ENCODE data around the gene LYPD4.

The LYPD4 gene

GRCh38 chr19:41801031-41801430 lies 43.5 kb downstream of the LYPD4 start:
- Histone ChIP-seq H3K4me3 (ENCODE audit: low read depth in 1 of 2, low read length in 2 of 2) (no peak overlapping the region), H3K4me2 (ENCODE audit: insufficient read depth, low read length) (no peak overlapping the region), H3K27me3 (ENCODE audit: insufficient read depth, low read length, poor library complexity) (peaks cover 30% of the 10 kb centered on the region), H2AFZ (ENCODE audit: low read depth, low read length) (no peak overlapping the region), H4K20me1 (ENCODE audit: insufficient read depth, low read length) (no peaks in the 10 kb centered on the region), H3K9ac (ENCODE audit: low read depth, low read length) (no peak overlapping the region), H3K9me3 (ENCODE audit: insufficient read depth, low read length, severe bottlenecking) (no peaks in the 10 kb centered on the region), H3K27ac (ENCODE audit: low read length) (no peak overlapping the region), H3K4me1 (ENCODE audit: insufficient read depth, low read length) (no peaks in the 10 kb centered on the region), H3K79me2 (ENCODE audit: insufficient read depth, low read length) (no peaks in the 10 kb centered on the region), H3K36me3 (ENCODE audit: insufficient read depth, low read length) (no peaks in the 10 kb centered on the region)
- ATAC-seq (ENCODE audit: insufficient read depth, low read depth): no peak
- TF ChIP-seq EZH2 (IDR thresholded peaks at IDR 0.05; ENCODE audit: borderline replicate concordance, low read depth, low read length, severe bottlenecking): no peak
- TF ChIP-seq CTCF (IDR thresholded peaks at IDR 0.05; ENCODE audit: borderline replicate concordance, extremely low read depth, low read length, poor library complexity, severe bottlenecking): no peak
- no peak for DNase-seq

DNA sequence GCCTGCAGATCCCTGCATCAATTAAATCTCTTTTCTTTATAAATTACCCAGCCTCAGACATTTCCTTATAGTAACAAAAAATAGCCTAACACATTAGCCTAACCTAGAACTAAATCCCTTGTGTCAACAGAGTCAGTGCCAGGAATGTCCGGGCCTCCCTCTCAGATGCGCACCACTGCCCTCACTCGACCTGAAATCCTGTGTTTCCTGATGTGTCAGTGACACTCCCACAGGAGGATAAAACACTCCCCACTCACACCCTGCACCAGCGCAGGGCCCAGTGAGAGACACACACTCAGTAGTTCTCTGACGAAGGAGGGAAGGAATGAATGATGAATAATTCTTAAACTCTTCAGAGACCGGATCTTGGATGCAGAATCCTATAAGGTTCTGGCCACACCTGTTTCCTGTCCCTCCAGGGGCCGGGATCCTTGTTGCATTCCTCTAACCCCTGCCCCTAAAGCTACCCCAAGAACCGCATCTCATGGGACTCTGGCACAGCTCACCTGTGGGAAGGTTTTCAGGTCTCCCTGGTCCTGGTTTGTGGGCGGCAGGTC lies 45.0 kb downstream of the LYPD4 start:
- Histone ChIP-seq H3K9me3 (ENCODE audit: insufficient read depth, low read length, severe bottlenecking) (no peaks in the 10 kb centered on the region), H3K36me3 (ENCODE audit: insufficient read depth, low read length) (no peaks in the 10 kb centered on the region), H3K9ac (ENCODE audit: low read depth, low read length) (no peak overlapping the region), H2AFZ (ENCODE audit: low read depth, low read length) (no peak overlapping the region), H3K4me2 (ENCODE audit: insufficient read depth, low read length) (no peak overlapping the region), H3K4me3 (ENCODE audit: low read depth in 1 of 2, low read length in 2 of 2) (no peak overlapping the region), H3K27me3 (ENCODE audit: insufficient read depth, low read length, poor library complexity) (peaks cover 35% of the 10 kb centered on the region), H3K4me1 (ENCODE audit: insufficient read depth, low read length) (no peaks in the 10 kb centered on the region), H3K27ac (ENCODE audit: low read length) (no peak overlapping the region), H3K79me2 (ENCODE audit: insufficient read depth, low read length) (no peaks in the 10 kb centered on the region), H4K20me1 (ENCODE audit: insufficient read depth, low read length) (no peaks in the 10 kb centered on the region)
- TF ChIP-seq CTCF (IDR thresholded peaks at IDR 0.05; ENCODE audit: borderline replicate concordance, extremely low read depth, low read length, poor library complexity, severe bottlenecking): no peak
- no peak for TF ChIP-seq EZH2 (IDR thresholded peaks at IDR 0.05; ENCODE audit: borderline replicate concordance, low read depth, low read length, severe bottlenecking)
- ATAC-seq (ENCODE audit: insufficient read depth, low read depth) (no peak), DNase-seq (no peak)

DNA sequence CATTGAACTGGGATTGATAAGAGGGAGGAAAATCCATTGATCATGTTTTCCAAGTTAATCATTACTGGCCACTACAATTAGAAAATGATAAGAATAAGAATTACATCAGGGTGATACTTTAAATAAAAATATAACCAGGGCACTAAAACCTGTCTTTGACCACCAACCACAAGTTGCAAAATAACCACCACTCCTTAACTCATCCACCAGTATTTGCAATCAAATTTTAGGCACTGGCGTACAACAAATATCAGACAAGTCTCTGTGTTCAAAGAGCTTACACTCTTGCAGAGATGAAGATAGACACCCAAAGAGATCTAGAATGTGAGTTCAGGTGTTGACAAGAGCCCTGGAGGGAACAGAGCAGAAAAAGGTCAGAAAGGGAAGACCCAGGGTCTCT lies 47.6 kb downstream of the LYPD4 start:
- DNase-seq: no peak
- no peaks in the 10 kb centered on the region for H3K9me3 ChIP-seq (ENCODE audit: insufficient read depth, low read length, severe bottlenecking)
- no peak overlapping the region for H3K27ac ChIP-seq (ENCODE audit: low read length)
- peaks cover 27% of the 10 kb centered on the region for H3K27me3 ChIP-seq (ENCODE audit: insufficient read depth, low read length, poor library complexity)
- TF ChIP-seq CTCF (IDR thresholded peaks at IDR 0.05; ENCODE audit: borderline replicate concordance, extremely low read depth, low read length, poor library complexity, severe bottlenecking): no peak
- no peak for TF ChIP-seq EZH2 (IDR thresholded peaks at IDR 0.05; ENCODE audit: borderline replicate concordance, low read depth, low read length, severe bottlenecking)
- no peak for ATAC-seq (ENCODE audit: insufficient read depth, low read depth)
- no peak overlapping the region for H3K4me2 ChIP-seq (ENCODE audit: insufficient read depth, low read length)
- no peak overlapping the region for H3K4me3 ChIP-seq (ENCODE audit: low read depth in 1 of 2, low read length in 2 of 2)
- H3K36me3 ChIP-seq (ENCODE audit: insufficient read depth, low read length): no peaks in the 10 kb centered on the region
- H4K20me1 ChIP-seq (ENCODE audit: insufficient read depth, low read length): no peaks in the 10 kb centered on the region
- H3K9ac ChIP-seq (ENCODE audit: low read depth, low read length): no peak overlapping the region
- H2AFZ ChIP-seq (ENCODE audit: low read depth, low read length): no peak overlapping the region
- H3K4me1 ChIP-seq (ENCODE audit: insufficient read depth, low read length): no peaks in the 10 kb centered on the region
- no peaks in the 10 kb centered on the region for H3K79me2 ChIP-seq (ENCODE audit: insufficient read depth, low read length)

GRCh38 chr19:41796362-41796761 lies 48.1 kb downstream of the LYPD4 start, which contains the start of gene CEACAM3:
CEACAM3 (plus strand) TSS chr19:41796587; CDS start chr19:41796678, 91 bp downstream.
- TF ChIP-seq EZH2 (IDR thresholded peaks at IDR 0.05; ENCODE audit: borderline replicate concordance, low read depth, low read length, severe bottlenecking) (no peak), CTCF (IDR thresholded peaks at IDR 0.05; ENCODE audit: borderline replicate concordance, extremely low read depth, low read length, poor library complexity, severe bottlenecking) (no peak)

More at GRCh38 chr19:41796362-41796761, 48.1 kb downstream of the LYPD4 start, which contains the start of gene CEACAM3:
- Histone ChIP-seq H3K4me1 (ENCODE audit: insufficient read depth, low read length) (no peaks in the 10 kb centered on the region), H3K9ac (ENCODE audit: low read depth, low read length) (no peak within 1 kb of the TSS), H3K79me2 (ENCODE audit: insufficient read depth, low read length) (no peaks in the 10 kb centered on the region), H3K9me3 (ENCODE audit: insufficient read depth, low read length, severe bottlenecking) (no peaks in the 10 kb centered on the region), H3K27me3 (ENCODE audit: insufficient read depth, low read length, poor library complexity) (peaks cover 22% of the 10 kb centered on the region), H3K36me3 (ENCODE audit: insufficient read depth, low read length) (no peaks in the 10 kb centered on the region), H4K20me1 (ENCODE audit: insufficient read depth, low read length) (no peaks in the 10 kb centered on the region), H3K4me3 (ENCODE audit: low read depth in 1 of 2, low read length in 2 of 2) (no peak within 1 kb of the TSS), H3K4me2 (ENCODE audit: insufficient read depth, low read length) (no peak within 1 kb of the TSS), H3K27ac (ENCODE audit: low read length) (no peak within 1 kb of the TSS), H2AFZ (ENCODE audit: low read depth, low read length) (no peak within 1 kb of the TSS)
- no peak for DNase-seq
- no peak for ATAC-seq (ENCODE audit: insufficient read depth, low read depth)

All from DND-41 (cell line).